ENCODE measurements around the gene DPP4. TPM values are rescaled to one million over a fixed set of nuclear protein-coding genes. Genes with fewer than 3 reads are reported as not detected.

DPP4 gene
- total and polyA plus RNA-seq, 2 donors from 2014 or later, result 29.4 to 74.8 TPM

DNA sequence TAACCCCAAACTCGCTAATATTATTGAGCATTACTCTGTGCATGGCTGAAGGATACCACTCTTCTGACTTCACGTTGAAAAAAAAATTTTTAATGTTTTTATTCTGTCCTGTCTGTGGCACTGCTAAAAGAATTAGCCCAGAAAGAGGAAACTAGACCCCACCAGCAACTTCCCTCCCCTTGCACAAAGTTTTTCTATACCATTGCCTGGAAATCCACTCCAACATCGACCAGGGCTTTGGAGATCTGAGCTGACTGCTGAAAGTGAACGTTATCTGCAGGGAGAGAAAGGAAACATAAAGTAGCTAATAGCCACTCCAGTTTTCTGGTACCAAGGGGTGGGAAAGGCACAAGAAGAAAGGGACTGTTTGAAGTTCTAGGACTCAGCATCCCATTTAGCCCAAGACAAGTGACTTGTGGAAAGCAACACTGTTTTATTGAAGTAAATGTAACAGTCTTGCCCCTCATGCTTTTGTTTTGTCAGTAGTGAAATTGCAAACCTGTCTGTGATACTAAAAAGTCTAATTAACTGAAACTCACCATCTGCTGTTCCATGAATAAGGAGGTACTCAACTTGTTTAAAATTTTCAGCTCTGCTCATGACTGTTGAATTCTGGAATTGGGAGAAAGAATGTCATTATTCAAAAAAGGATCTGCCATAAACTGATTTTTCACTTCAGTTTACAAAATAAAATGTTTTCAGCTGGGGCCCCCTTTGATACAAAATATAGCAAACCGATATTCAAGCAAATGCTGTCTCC lies 79.1 kb downstream of the DPP4 start:
- FAIRE-seq (no peak), DNase-seq (no peak)
- Histone ChIP-seq H3K4me1 (ENCODE audit: control insufficient read depth in 2 of 3, insufficient read depth in 2 of 3, low read depth in 1 of 3, low read length in 3 of 3) (no peaks in the 10 kb centered on the region), H3K27me3 (ENCODE audit: control insufficient read depth, insufficient read depth, low read length) (no peaks in the 10 kb centered on the region), H3K9ac (ENCODE audit: low read length in 3 of 3) (no peak overlapping the region), H3K4me3 (ENCODE audit: low read length in 3 of 3) (no peak overlapping the region), H3K36me3 (ENCODE audit: control insufficient read depth in 2 of 3, insufficient read depth in 3 of 3, low read length in 3 of 3) (peaks cover 0 to 3% (median 0%) of the 10 kb centered on the region in 3 donors), H3K27ac (ENCODE audit: low read depth in 2 of 2, low read length in 2 of 2) (no peak overlapping the region), H3K9me3 (ENCODE audit: control insufficient read depth in 2 of 3, insufficient read depth in 1 of 3, low read length in 3 of 3) (no peaks in the 10 kb centered on the region)
- TF ChIP-seq CTCF (IDR thresholded peaks at IDR 0.05; ENCODE audit: borderline replicate concordance, extremely low read depth, insufficient read depth), result no peak
- intact Hi-C loops (cut with DNase I), result no loop called here

DNA sequence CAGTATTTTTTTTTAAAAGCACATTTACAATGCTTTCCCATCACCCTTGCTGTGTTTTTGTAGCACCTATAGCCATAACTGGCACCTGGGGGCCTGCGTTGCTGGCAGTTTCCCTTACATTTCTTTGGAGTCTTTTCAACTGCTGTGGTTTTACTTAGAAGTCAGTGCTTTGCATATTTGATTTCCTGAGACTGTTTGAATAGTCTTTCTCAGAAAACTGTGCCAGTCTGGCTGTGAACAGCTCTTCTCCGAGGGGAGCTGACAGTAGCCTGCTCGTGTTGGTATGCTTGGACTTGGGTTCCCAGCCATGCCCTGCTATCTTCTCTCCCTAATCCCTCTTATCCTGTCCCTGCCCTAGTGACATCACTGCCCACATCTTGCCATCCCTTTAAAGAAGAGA lies 81.5 kb downstream of the DPP4 start:
- H3K9ac ChIP-seq (ENCODE audit: low read length in 3 of 3), result no peak overlapping the region
- intact Hi-C loops (cut with DNase I), result no loop called here
- no peaks in the 10 kb centered on the region for H3K4me1 ChIP-seq (ENCODE audit: control insufficient read depth in 2 of 3, insufficient read depth in 2 of 3, low read depth in 1 of 3, low read length in 3 of 3)
- no peak overlapping the region for H3K4me3 ChIP-seq (ENCODE audit: low read length in 3 of 3)
- DNase-seq, result no peak
- peaks cover 0 to 3% (median 0%) of the 10 kb centered on the region in 3 donors for H3K36me3 ChIP-seq (ENCODE audit: control insufficient read depth in 2 of 3, insufficient read depth in 3 of 3, low read length in 3 of 3)
- H3K27me3 ChIP-seq (ENCODE audit: control insufficient read depth, insufficient read depth, low read length), result no peaks in the 10 kb centered on the region
- FAIRE-seq, result no peak
- no peaks in the 10 kb centered on the region for H3K9me3 ChIP-seq (ENCODE audit: control insufficient read depth in 2 of 3, insufficient read depth in 1 of 3, low read length in 3 of 3)
- no peak for TF ChIP-seq CTCF (IDR thresholded peaks at IDR 0.05; ENCODE audit: borderline replicate concordance, extremely low read depth, insufficient read depth)
- H3K27ac ChIP-seq (ENCODE audit: low read depth in 2 of 2, low read length in 2 of 2), result no peak overlapping the region

- intact Hi-C loops (cut with DNase I), result no loop called here
- FAIRE-seq (no peak), DNase-seq (no peak)
- no peak overlapping the region for H3K9ac ChIP-seq (ENCODE audit: low read length in 3 of 3)
- H3K36me3 ChIP-seq (ENCODE audit: control insufficient read depth in 2 of 3, insufficient read depth in 3 of 3, low read length in 3 of 3), result peaks cover 0 to 3% (median 0%) of the 10 kb centered on the region in 3 donors
- no peaks in the 10 kb centered on the region for H3K4me1 ChIP-seq (ENCODE audit: control insufficient read depth in 2 of 3, insufficient read depth in 2 of 3, low read depth in 1 of 3, low read length in 3 of 3)
- no peak for TF ChIP-seq CTCF (IDR thresholded peaks at IDR 0.05; ENCODE audit: borderline replicate concordance, extremely low read depth, insufficient read depth)
- no peak overlapping the region for H3K27ac ChIP-seq (ENCODE audit: low read depth in 2 of 2, low read length in 2 of 2)
- no peak overlapping the region for H3K4me3 ChIP-seq (ENCODE audit: low read length in 3 of 3)
- H3K9me3 ChIP-seq (ENCODE audit: control insufficient read depth in 2 of 3, insufficient read depth in 1 of 3, low read length in 3 of 3), result no peaks in the 10 kb centered on the region
- no peaks in the 10 kb centered on the region for H3K27me3 ChIP-seq (ENCODE audit: control insufficient read depth, insufficient read depth, low read length)
Measured at GRCh38 chr2:161991991-161992390, 82.0 kb downstream of the DPP4 start.
